WERI-Rb-1 (cell line): Measurements from ENCODE around the gene RGS9.

Experiments
- DNase-seq: peaks from one replicate; pipeline ENCODE4 v3.0.0-alpha.2; 2020
- H3K27ac ChIP-seq: fragments of 250-450 bp; sonication (Bioruptor Pico); 2 replicates; pipeline ENCODE4 v1.5.1; 2020; ENCODE audit warnings: mild to moderate bottlenecking, moderate library complexity
- H3K27me3 ChIP-seq: fragments of 250-450 bp; sonication (Bioruptor Pico); 2 replicates; pipeline ENCODE4 v1.5.1; 2021; ENCODE audit warnings: mild to moderate bottlenecking, low read depth, moderate library complexity; ENCODE audit not compliant: insufficient read depth, severe bottlenecking
- H3K36me3 ChIP-seq: fragments of 250-450 bp; sonication (Bioruptor Pico); 2 replicates; pipeline ENCODE4 v1.5.1; 2020; ENCODE audit warnings: mild to moderate bottlenecking, moderate library complexity
- H3K4me3 ChIP-seq: 2 replicates; pipeline ENCODE4 v1.5.1; 2011; ENCODE audit warnings: low read depth, mild to moderate bottlenecking, control low read depth, low read length
- H3K9me3 ChIP-seq: fragments of 250-450 bp; sonication (Bioruptor Pico); 2 replicates; pipeline ENCODE4 v1.5.1; 2021; ENCODE audit warnings: mild to moderate bottlenecking, moderate library complexity; ENCODE audit not compliant: severe bottlenecking
- CTCF ChIP-seq: IDR thresholded peaks from 2 replicates; pipeline ENCODE4 v1.5.1; 2011; ENCODE audit warnings: low read depth, mild to moderate bottlenecking, control low read depth, inconsistent platforms, low read length

RGS9 gene

GRCh38 chr17:65097110-65097509 is 40.1 kb upstream of the RGS9 start:
- no peaks in the 10 kb centered on the region for H3K27me3 ChIP-seq
- no peak overlapping the region for H3K4me3 ChIP-seq
- H3K36me3 ChIP-seq = no peaks in the 10 kb centered on the region
- no peak for DNase-seq
- no peaks in the 10 kb centered on the region for H3K9me3 ChIP-seq
- no peak for TF ChIP-seq CTCF
- no peak overlapping the region for H3K27ac ChIP-seq

- H3K9me3 ChIP-seq = no peaks in the 10 kb centered on the region
- no peak overlapping the region for H3K27ac ChIP-seq
- TF ChIP-seq CTCF = no peak
- no peak overlapping the region for H3K4me3 ChIP-seq
- H3K27me3 ChIP-seq = no peaks in the 10 kb centered on the region
- DNase-seq = no peak
- H3K36me3 ChIP-seq = no peaks in the 10 kb centered on the region
These were observed 37.7 kb upstream of the RGS9 start for GRCh38 chr17:65099475-65099874.

GRCh38 chr17:65099941-65100315 is 37.2 kb upstream of the RGS9 start:
- Histone ChIP-seq H3K27ac (no peak overlapping the region; the same call in 1 of the 2 replicates), H3K4me3 (no peak overlapping the region), H3K36me3 (no peaks in the 10 kb centered on the region), H3K27me3 (no peaks in the 10 kb centered on the region), H3K9me3 (no peaks in the 10 kb centered on the region)
- no peak for DNase-seq
- no peak for TF ChIP-seq CTCF

- TF ChIP-seq CTCF = peak; percentile 94
- Histone ChIP-seq H3K9me3 (no peaks in the 10 kb centered on the region), H3K4me3 (peak overlapping the region; percentile 60), H3K27me3 (no peaks in the 10 kb centered on the region), H3K27ac (no peak overlapping the region; the same call in 1 of the 2 replicates), H3K36me3 (no peaks in the 10 kb centered on the region)
- DNase-seq = peak; percentile 86
These were observed 36.6 kb upstream of the RGS9 start for GRCh38 chr17:65100316-65101140.

GRCh38 chr17:65101371-65101770 is 35.8 kb upstream of the RGS9 start:
- H3K4me3 ChIP-seq = no peak overlapping the region
- no peaks in the 10 kb centered on the region for H3K9me3 ChIP-seq
- no peak for DNase-seq
- H3K27ac ChIP-seq = no peak overlapping the region
- no peaks in the 10 kb centered on the region for H3K27me3 ChIP-seq
- no peaks in the 10 kb centered on the region for H3K36me3 ChIP-seq
- TF ChIP-seq CTCF = no peak

- no peak overlapping the region for H3K4me3 ChIP-seq
- DNase-seq = no peak
- no peaks in the 10 kb centered on the region for H3K36me3 ChIP-seq
- no peak for TF ChIP-seq CTCF
- H3K9me3 ChIP-seq = no peaks in the 10 kb centered on the region
- no peaks in the 10 kb centered on the region for H3K27me3 ChIP-seq
- no peak overlapping the region for H3K27ac ChIP-seq
These were observed 34.9 kb upstream of the RGS9 start for GRCh38 chr17:65102235-65102634.
